GM23338 (cell line): ENCODE measurements around the gene LRIG3.

Experiments used
- CREB1 ChIP-seq: fragments of 250-450 bp; sonication (Bioruptor Pico); IDR thresholded peaks from 2 replicates; pipeline ENCODE4 v1.5.0; 2020; ENCODE audit warnings: low read depth, mild to moderate bottlenecking, moderate library complexity
- ETS1 ChIP-seq: IDR thresholded peaks from 2 replicates; pipeline ENCODE4 v1.6.1; 2016; ENCODE audit warnings: antibody characterized with exemption
- EZH2 ChIP-seq: fragments of 200-600 bp; sonication (generic); IDR thresholded peaks from one replicate; pipeline ENCODE4 v1.8.0; 2017; ENCODE audit warnings: antibody characterized with exemption, mild to moderate bottlenecking, low read depth; ENCODE audit not compliant: unreplicated experiment
- EZH2phosphoT487 ChIP-seq: fragments of 200-600 bp; sonication (generic); IDR thresholded peaks from one replicate; pipeline ENCODE4 v1.8.1; 2018; ENCODE audit warnings: antibody characterized with exemption; ENCODE audit not compliant: unreplicated experiment
- JUNB ChIP-seq: IDR thresholded peaks from one replicate; pipeline ENCODE4 v1.6.1; 2016; ENCODE audit warnings: antibody characterized with exemption; ENCODE audit not compliant: unreplicated experiment
- POLR2AphosphoS5 ChIP-seq: IDR thresholded peaks from 2 replicates; pipeline ENCODE4 v1.6.1; 2016; ENCODE audit warnings: antibody characterized with exemption, low read depth
- STAT1 ChIP-seq: IDR thresholded peaks from one replicate; pipeline ENCODE4 v1.6.1; 2016; ENCODE audit warnings: antibody characterized with exemption; ENCODE audit not compliant: unreplicated experiment
- ZNF331 ChIP-seq: fragments of 250-450 bp; sonication (Bioruptor Pico); IDR thresholded peaks from 2 replicates; pipeline ENCODE4 v1.5.0; 2020; ENCODE audit warnings: low read depth, mild to moderate bottlenecking, moderate library complexity
- TF ChIP-seq, protein P1 (sequence below), 2 experiments: fragments of 200-600 bp in 1 of 2; sonication (generic) in 1 of 2; conservative IDR thresholded peaks; 2 replicates each; pipeline versions ENCODE4 v1.5.1 to v1.6.1; 2016 to 2017; ENCODE audit warnings: antibody characterized with exemption in 2 of 2, low read depth in 2 of 2, mild to moderate bottlenecking in 2 of 2, moderate library complexity in 1 of 2
- TF ChIP-seq, protein P2 (sequence below): IDR thresholded peaks from one replicate; pipeline ENCODE4 v1.6.1; 2018; ENCODE audit warnings: antibody characterized with exemption; ENCODE audit not compliant: unreplicated experiment

DNA sequence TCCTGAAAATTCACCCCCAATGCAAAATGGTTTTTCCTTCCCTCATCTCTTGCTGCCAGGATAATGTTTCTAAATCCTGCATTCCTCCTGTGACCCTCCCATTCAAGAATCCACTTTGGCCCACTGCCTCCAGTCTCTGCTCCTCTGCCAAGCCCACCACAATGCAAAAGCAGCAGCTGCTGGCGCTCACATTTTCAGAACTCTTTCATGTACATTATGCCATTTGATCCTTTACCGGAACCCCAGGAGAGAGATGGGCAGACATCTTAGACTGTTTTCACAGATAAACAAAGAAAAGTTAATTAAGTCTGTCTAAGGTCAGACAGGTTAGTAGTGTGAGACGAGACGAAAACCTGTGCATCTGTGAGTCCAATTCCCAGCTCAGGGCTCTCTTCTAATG, 12.9 kb downstream of the LRIG3 start:
- TF ChIP-seq STAT1 (no peak), POLR2AphosphoS5 (no peak), EZH2 (no peak), EZH2phosphoT487 (no peak), JUNB (no peak), CREB1 (CRISPR knock-in tag) (no peak), ETS1 (no peak), ZNF331 (CRISPR knock-in tag) (no peak)
- TF ChIP-seq, protein P1, sequence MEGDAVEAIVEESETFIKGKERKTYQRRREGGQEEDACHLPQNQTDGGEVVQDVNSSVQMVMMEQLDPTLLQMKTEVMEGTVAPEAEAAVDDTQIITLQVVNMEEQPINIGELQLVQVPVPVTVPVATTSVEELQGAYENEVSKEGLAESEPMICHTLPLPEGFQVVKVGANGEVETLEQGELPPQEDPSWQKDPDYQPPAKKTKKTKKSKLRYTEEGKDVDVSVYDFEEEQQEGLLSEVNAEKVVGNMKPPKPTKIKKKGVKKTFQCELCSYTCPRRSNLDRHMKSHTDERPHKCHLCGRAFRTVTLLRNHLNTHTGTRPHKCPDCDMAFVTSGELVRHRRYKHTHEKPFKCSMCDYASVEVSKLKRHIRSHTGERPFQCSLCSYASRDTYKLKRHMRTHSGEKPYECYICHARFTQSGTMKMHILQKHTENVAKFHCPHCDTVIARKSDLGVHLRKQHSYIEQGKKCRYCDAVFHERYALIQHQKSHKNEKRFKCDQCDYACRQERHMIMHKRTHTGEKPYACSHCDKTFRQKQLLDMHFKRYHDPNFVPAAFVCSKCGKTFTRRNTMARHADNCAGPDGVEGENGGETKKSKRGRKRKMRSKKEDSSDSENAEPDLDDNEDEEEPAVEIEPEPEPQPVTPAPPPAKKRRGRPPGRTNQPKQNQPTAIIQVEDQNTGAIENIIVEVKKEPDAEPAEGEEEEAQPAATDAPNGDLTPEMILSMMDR (conservative IDR thresholded peaks at IDR 0.05; ENCODE audit: low read depth in 2 of 2): no peak
- TF ChIP-seq, protein P2, sequence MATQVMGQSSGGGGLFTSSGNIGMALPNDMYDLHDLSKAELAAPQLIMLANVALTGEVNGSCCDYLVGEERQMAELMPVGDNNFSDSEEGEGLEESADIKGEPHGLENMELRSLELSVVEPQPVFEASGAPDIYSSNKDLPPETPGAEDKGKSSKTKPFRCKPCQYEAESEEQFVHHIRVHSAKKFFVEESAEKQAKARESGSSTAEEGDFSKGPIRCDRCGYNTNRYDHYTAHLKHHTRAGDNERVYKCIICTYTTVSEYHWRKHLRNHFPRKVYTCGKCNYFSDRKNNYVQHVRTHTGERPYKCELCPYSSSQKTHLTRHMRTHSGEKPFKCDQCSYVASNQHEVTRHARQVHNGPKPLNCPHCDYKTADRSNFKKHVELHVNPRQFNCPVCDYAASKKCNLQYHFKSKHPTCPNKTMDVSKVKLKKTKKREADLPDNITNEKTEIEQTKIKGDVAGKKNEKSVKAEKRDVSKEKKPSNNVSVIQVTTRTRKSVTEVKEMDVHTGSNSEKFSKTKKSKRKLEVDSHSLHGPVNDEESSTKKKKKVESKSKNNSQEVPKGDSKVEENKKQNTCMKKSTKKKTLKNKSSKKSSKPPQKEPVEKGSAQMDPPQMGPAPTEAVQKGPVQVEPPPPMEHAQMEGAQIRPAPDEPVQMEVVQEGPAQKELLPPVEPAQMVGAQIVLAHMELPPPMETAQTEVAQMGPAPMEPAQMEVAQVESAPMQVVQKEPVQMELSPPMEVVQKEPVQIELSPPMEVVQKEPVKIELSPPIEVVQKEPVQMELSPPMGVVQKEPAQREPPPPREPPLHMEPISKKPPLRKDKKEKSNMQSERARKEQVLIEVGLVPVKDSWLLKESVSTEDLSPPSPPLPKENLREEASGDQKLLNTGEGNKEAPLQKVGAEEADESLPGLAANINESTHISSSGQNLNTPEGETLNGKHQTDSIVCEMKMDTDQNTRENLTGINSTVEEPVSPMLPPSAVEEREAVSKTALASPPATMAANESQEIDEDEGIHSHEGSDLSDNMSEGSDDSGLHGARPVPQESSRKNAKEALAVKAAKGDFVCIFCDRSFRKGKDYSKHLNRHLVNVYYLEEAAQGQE: no peak
